ENCODE measurements around the gene PLEKHA4. TPM values are rescaled to one million over a fixed set of nuclear protein-coding genes. Genes with fewer than 3 reads are reported as not detected.
A peak's percentile ranks its signal among the peaks of the same experiment; 100 is the strongest.

The PLEKHA4 gene
- total and polyA plus RNA-seq, 10 of the 15 experiments (the other 5 are each of a cell fraction or from before 2014, with no cell fraction given): 0.13 to 10.0 (median 6.4) TPM; not detected in 1

DNA sequence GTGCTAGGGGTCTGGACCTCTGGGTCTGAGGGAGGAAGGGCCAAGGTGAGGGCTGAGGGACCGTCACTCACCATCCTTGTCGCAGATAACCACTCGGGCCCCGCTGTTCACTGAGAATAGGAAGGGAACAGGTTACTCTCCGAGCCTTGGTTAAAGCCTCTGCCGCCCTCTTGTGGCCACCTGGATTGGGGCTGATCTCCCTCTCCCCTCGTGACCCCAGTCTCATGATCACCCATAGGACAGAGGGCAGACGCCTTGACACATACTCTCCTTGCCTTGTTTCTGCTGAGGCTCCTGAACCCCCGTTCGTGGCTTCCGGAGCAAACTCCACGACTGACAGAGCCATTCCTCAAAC, 32.7 kb downstream of the PLEKHA4 start (continued):
- TF ChIP-seq, protein P1, sequence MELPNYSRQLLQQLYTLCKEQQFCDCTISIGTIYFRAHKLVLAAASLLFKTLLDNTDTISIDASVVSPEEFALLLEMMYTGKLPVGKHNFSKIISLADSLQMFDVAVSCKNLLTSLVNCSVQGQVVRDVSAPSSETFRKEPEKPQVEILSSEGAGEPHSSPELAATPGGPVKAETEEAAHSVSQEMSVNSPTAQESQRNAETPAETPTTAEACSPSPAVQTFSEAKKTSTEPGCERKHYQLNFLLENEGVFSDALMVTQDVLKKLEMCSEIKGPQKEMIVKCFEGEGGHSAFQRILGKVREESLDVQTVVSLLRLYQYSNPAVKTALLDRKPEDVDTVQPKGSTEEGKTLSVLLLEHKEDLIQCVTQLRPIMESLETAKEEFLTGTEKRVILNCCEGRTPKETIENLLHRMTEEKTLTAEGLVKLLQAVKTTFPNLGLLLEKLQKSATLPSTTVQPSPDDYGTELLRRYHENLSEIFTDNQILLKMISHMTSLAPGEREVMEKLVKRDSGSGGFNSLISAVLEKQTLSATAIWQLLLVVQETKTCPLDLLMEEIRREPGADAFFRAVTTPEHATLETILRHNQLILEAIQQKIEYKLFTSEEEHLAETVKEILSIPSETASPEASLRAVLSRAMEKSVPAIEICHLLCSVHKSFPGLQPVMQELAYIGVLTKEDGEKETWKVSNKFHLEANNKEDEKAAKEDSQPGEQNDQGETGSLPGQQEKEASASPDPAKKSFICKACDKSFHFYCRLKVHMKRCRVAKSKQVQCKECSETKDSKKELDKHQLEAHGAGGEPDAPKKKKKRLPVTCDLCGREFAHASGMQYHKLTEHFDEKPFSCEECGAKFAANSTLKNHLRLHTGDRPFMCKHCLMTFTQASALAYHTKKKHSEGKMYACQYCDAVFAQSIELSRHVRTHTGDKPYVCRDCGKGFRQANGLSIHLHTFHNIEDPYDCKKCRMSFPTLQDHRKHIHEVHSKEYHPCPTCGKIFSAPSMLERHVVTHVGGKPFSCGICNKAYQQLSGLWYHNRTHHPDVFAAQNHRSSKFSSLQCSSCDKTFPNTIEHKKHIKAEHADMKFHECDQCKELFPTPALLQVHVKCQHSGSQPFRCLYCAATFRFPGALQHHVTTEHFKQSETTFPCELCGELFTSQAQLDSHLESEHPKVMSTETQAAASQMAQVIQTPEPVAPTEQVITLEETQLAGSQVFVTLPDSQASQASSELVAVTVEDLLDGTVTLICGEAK (IDR thresholded peaks at IDR 0.05; ENCODE audit: borderline replicate concordance): no peak
- TF ChIP-seq DPF2 (IDR thresholded peaks at IDR 0.05) (no peak), YY1 (IDR thresholded peaks at IDR 0.05; ENCODE audit: low read depth, low read length) (peak; percentile 62; the same call in 1 of the 2 replicates), HCFC1 (IDR thresholded peaks at IDR 0.05; ENCODE audit: low read length) (no peak), RUNX3 (IDR thresholded peaks at IDR 0.05; ENCODE audit: low read length) (peak; percentile 61), SMC3 (IDR thresholded peaks at IDR 0.05; ENCODE audit: borderline replicate concordance, low read length) (peak; percentile 94), PAX8 (IDR thresholded peaks at IDR 0.05) (no peak), MYC (IDR thresholded peaks at IDR 0.05; ENCODE audit: insufficient read depth, insufficient read length, insufficient replicate concordance, low read length, severe bottlenecking) (no peak), SPI1 (IDR thresholded peaks at IDR 0.05; ENCODE audit: borderline replicate concordance, insufficient read depth, low read depth, low read length) (0 out of 2 replicates have a peak, but pooled peaks have one; percentile 7), CHD4 (IDR thresholded peaks at IDR 0.05) (no peak), ZNF24 (IDR thresholded peaks at IDR 0.05) (peak; percentile 59; the same call in 1 of the 2 replicates), ETV6 (conservative IDR thresholded peaks at IDR 0.05 in 1 of 2, IDR thresholded peaks at IDR 0.05 in 1 of 2; ENCODE audit: borderline replicate concordance in 1 of 2, low read depth in 1 of 2) (no peak), RAD21 (IDR thresholded peaks at IDR 0.05; ENCODE audit: insufficient read depth, low read depth, low read length) (peak; percentile 93), RB1 (IDR thresholded peaks at IDR 0.05; ENCODE audit: borderline replicate concordance) (no peak), RAD51 (IDR thresholded peaks at IDR 0.05) (peak; percentile 97), YBX1 (IDR thresholded peaks at IDR 0.05) (no peak), HDGF (IDR thresholded peaks at IDR 0.05) (no peak), LARP7 (IDR thresholded peaks at IDR 0.05) (peak; percentile 73; the same call in 1 of the 2 replicates)
- TF ChIP-seq, protein P2, sequence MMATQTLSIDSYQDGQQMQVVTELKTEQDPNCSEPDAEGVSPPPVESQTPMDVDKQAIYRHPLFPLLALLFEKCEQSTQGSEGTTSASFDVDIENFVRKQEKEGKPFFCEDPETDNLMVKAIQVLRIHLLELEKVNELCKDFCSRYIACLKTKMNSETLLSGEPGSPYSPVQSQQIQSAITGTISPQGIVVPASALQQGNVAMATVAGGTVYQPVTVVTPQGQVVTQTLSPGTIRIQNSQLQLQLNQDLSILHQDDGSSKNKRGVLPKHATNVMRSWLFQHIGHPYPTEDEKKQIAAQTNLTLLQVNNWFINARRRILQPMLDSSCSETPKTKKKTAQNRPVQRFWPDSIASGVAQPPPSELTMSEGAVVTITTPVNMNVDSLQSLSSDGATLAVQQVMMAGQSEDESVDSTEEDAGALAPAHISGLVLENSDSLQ (IDR thresholded peaks at IDR 0.05): peak; percentile 69
- TF ChIP-seq, protein P3, sequence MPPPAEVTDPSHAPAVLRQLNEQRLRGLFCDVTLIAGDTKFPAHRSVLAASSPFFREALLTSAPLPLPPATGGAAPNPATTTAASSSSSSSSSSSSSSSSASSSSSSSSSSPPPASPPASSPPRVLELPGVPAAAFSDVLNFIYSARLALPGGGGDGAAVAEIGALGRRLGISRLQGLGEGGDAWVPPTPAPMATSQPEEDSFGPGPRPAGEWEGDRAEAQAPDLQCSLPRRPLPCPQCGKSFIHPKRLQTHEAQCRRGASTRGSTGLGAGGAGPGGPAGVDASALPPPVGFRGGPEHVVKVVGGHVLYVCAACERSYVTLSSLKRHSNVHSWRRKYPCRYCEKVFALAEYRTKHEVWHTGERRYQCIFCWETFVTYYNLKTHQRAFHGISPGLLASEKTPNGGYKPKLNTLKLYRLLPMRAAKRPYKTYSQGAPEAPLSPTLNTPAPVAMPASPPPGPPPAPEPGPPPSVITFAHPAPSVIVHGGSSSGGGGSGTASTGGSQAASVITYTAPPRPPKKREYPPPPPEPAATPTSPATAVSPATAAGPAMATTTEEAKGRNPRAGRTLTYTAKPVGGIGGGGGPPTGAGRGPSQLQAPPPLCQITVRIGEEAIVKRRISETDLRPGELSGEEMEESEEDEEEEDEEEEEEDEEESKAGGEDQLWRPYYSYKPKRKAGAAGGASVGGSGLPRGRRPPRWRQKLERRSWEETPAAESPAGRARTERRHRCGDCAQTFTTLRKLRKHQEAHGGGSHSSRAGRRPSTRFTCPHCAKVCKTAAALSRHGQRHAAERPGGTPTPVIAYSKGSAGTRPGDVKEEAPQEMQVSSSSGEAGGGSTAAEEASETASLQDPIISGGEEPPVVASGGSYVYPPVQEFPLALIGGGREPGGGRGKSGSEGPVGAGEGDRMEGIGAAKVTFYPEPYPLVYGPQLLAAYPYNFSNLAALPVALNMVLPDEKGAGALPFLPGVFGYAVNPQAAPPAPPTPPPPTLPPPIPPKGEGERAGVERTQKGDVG (CRISPR knock-in tag; IDR thresholded peaks at IDR 0.05): no peak
- TF ChIP-seq, protein P4, sequence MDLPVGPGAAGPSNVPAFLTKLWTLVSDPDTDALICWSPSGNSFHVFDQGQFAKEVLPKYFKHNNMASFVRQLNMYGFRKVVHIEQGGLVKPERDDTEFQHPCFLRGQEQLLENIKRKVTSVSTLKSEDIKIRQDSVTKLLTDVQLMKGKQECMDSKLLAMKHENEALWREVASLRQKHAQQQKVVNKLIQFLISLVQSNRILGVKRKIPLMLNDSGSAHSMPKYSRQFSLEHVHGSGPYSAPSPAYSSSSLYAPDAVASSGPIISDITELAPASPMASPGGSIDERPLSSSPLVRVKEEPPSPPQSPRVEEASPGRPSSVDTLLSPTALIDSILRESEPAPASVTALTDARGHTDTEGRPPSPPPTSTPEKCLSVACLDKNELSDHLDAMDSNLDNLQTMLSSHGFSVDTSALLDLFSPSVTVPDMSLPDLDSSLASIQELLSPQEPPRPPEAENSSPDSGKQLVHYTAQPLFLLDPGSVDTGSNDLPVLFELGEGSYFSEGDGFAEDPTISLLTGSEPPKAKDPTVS (IDR thresholded peaks at IDR 0.05; ENCODE audit: low read depth, low read length): no peak
- TF ChIP-seq, protein P5, sequence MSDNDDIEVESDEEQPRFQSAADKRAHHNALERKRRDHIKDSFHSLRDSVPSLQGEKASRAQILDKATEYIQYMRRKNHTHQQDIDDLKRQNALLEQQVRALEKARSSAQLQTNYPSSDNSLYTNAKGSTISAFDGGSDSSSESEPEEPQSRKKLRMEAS (IDR thresholded peaks at IDR 0.05; ENCODE audit: low read depth, low read length): no peak; the same call in 1 of the 2 replicates
